T-helper 17 cell (primary cell): Measurements from ENCODE around the gene TARS3. TPM values are rescaled to one million over a fixed set of nuclear protein-coding genes. Genes with fewer than 3 reads are reported as not detected.

Experiments
- ATAC-seq: fragments of 150-1000 bp; cut with Tn5 transposase; 2 replicates; pipeline ENCODE4 v1.10.0; 2021; ENCODE audit warnings: mild to moderate bottlenecking, moderate library complexity
- DNase-seq, 3 donors: peaks; one replicate each; pipeline versions ENCODE4 v3.0.0 to v3.0.0-alpha.2; 2020 to 2021
- H3K9me3 ChIP-seq: one replicate; pipeline ENCODE4 v1.7.0; 2013; ENCODE audit warnings: low read length, mild to moderate bottlenecking; ENCODE audit not compliant: control insufficient read depth, poor library complexity, severe bottlenecking
- H3K27ac Mint-ChIP-seq: one replicate; pipeline ENCODE4 v1.8.0; 2022; ENCODE audit warnings: mild to moderate bottlenecking, moderate library complexity, mixed read lengths
- H3K27me3 Mint-ChIP-seq: one replicate; pipeline ENCODE4 v1.8.0; 2022; ENCODE audit warnings: mixed read lengths
- H3K36me3 Mint-ChIP-seq: one replicate; pipeline ENCODE4 v1.8.0; 2022; ENCODE audit warnings: low read depth, mixed read lengths
- H3K4me1 Mint-ChIP-seq: one replicate; pipeline ENCODE4 v1.8.0; 2022; ENCODE audit warnings: mild to moderate bottlenecking, mixed read lengths
- H3K4me3 Mint-ChIP-seq: one replicate; pipeline ENCODE4 v1.8.0; 2022; ENCODE audit warnings: mild to moderate bottlenecking, moderate library complexity, mixed read lengths
- total RNA-seq, 4 donors: library from RNA in 2 of 4; stranded (reverse) in 2 of 4; gene quantifications; one replicate each; pipeline ENCODE4 v1.2.3 and lab custom pipeline; 2022 to 2026

Gene TARS3
- total RNA-seq, 2 donors from 2014 or later = 13.4 to 17.6 TPM

DNA sequence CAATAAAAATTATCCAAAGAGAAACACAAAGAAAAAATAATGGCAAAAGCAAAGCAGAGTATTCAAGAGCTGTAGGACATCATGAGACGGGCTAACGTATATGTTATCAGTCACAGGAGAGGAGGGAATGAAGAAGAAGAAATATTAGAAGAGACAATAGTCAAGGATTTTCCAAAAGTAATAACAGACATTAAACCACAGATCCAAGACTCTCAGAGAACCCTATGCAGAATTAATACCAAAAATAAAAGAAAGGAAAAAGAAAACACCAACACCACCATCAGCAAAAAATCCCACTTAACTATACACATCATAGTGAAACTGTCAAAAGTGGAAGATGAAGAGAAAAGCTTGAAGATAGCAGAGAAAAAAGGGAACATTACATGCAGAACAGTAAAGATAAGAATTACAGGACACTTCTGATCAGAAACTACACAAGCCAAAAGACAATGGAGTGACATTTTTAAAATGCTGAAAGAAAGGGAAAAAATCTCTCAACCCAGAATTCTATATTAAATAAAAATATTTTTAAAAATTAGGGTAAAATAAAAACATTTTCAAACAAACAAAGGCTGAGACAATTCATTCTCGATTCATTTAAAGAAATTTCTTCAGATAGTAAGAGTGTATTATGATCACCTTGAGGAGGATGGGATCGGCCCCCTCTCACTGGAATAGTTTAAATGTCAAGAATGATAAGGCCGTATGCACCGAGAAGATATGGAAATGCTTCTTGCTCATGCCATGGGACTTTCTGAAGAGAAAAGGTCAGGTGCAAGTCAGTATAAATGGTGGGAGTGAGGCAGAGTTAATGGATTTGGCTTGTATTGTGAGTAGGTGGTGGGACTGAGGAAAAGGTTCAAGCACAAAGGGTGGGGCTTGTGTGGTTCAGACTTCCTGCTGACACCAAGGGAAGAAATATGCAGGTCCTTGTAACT, 100.6 kb downstream of the TARS3 start:
- no peaks in the 10 kb centered on the region for H3K27me3 Mint-ChIP-seq
- DNase-seq (no peak), ATAC-seq (no peak)

GRCh38 chr15:101621961-101622360, 102.3 kb downstream of the TARS3 start:
- Mint-ChIP-seq H3K36me3 (peaks cover 11% of the 10 kb centered on the region), H3K27me3 (no peaks in the 10 kb centered on the region), H3K4me1 (peaks cover 20% of the 10 kb centered on the region), H3K27ac (no peak overlapping the region), H3K4me3 (no peak overlapping the region)
- ATAC-seq (no peak), DNase-seq (no peak)
- no peaks in the 10 kb centered on the region for H3K9me3 ChIP-seq

More for the DNA sequence above, 100.6 kb downstream of the TARS3 start:
- H3K27ac Mint-ChIP-seq = no peak overlapping the region
- H3K4me1 Mint-ChIP-seq = peaks cover 18% of the 10 kb centered on the region
- peaks cover 11% of the 10 kb centered on the region for H3K36me3 Mint-ChIP-seq
- H3K4me3 Mint-ChIP-seq = no peak overlapping the region
- no peaks in the 10 kb centered on the region for H3K9me3 ChIP-seq

DNA sequence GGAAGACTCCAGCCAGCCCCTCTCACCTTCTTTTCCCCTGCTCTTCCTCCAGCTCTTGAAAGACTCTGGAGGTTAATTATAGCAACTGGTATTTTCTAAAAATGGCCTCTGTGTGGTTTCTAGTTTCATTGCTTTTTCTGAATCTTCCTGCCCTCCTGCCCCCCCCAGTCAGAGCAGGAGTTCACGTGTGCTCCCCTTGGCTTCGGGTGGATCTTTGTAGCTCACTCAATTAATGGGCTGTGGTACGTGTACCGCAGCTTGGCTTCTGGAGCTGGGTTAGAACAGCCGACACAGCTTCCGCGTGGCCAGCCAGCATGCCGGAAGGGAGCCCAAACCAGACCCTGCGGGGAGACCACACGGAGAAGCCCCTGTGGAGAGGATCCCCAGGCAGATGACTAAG, 103.6 kb downstream of the TARS3 start:
- H3K27ac Mint-ChIP-seq = no peak overlapping the region
- DNase-seq (no peak), ATAC-seq (no peak)
- peaks cover 28% of the 10 kb centered on the region for H3K4me1 Mint-ChIP-seq
- H3K4me3 Mint-ChIP-seq = no peak overlapping the region
- H3K9me3 ChIP-seq = no peaks in the 10 kb centered on the region
- H3K27me3 Mint-ChIP-seq = no peaks in the 10 kb centered on the region
- peaks cover 7% of the 10 kb centered on the region for H3K36me3 Mint-ChIP-seq

DNA sequence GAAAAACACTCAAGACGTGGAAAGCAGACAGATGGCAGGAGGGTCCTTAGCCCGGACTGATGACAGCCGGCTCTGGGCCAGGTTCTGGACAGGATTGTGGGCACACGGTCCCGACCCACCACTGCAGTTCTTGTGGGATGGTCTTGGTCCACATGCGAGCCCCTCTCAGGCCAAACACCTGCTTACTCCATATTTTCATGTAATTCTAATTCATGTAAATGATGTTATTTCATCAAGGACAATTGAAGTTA, 104.7 kb downstream of the TARS3 start:
- H3K4me1 Mint-ChIP-seq = peaks cover 28% of the 10 kb centered on the region
- no peaks in the 10 kb centered on the region for H3K27me3 Mint-ChIP-seq
- DNase-seq = no peak
- no peak for ATAC-seq
- H3K27ac Mint-ChIP-seq = no peak overlapping the region
- H3K36me3 Mint-ChIP-seq = peaks cover 7% of the 10 kb centered on the region
- H3K4me3 Mint-ChIP-seq = no peak overlapping the region
- H3K9me3 ChIP-seq = no peaks in the 10 kb centered on the region

DNA sequence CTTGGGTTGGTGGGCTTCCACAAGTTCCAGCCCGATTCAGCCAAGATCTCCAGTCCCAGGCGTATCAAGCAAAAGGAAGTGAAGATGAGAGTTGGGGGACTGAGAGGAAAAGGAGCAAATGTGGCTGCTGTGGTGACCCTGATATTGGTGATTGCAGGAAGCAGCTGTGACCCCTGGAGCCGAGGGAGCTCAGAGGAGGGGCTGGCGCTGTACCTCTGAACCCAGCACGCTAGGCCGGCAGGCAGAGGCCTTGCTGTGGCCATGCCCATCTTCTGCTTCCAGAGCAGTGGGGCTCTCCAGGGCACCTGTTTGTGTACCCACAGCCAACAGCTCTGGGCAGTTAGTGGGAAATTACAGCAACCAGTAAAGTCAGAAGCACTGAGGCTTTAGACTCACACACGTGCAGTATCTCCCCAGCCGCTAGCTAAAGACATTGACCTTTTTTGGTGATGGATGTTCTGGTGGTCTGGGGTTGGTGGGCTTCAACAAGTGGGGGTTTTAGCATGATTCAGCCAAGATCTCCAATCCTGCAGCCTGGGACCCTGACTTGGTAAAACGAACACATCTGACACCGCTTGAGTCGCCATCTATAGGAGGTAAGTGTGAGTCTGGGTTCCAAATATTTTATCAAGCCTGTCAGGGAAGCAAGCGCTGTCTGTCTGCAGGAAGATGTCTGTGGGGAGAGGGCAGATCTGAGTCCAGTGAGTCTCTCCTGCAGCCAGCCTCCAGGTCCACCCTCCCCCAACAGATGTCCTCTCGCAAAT, 105.2 kb downstream of the TARS3 start:
- Mint-ChIP-seq H3K4me3 (no peak overlapping the region), H3K36me3 (peaks cover 6% of the 10 kb centered on the region), H3K27ac (no peak overlapping the region), H3K4me1 (peaks cover 27% of the 10 kb centered on the region), H3K27me3 (no peaks in the 10 kb centered on the region)
- ATAC-seq = no peak
- H3K9me3 ChIP-seq = no peaks in the 10 kb centered on the region
- DNase-seq = no peak

DNA sequence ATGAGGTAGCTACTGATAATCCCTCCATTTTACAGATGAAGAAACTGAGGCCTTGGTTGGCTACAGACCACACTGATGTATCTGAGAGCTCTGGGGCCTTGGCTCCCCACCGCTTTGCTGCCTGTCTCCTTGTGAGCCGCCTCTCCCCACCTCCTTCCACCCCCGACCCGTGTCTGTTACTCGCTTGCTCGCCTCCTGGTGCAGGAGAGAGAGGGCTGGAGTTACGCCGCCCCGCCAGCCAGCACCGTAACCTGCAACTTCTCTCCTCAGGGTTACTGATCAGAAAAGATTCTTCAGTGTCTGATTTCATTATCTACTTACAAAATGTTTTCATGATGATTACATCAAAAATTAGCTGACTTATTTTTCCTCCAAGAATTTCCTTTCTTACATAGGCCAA, 106.2 kb downstream of the TARS3 start:
- Mint-ChIP-seq H3K36me3 (peaks cover under 1% of the 10 kb centered on the region), H3K27me3 (no peaks in the 10 kb centered on the region), H3K27ac (peak overlapping the region; percentile 60), H3K4me1 (peaks cover 22% of the 10 kb centered on the region), H3K4me3 (no peak overlapping the region)
- H3K9me3 ChIP-seq = no peaks in the 10 kb centered on the region
- DNase-seq = no peak
- ATAC-seq = no peak

GRCh38 chr15:101617390-101617965, 106.8 kb downstream of the TARS3 start:
- no peak overlapping the region for H3K4me3 Mint-ChIP-seq
- ATAC-seq = no peak
- DNase-seq = no peak
- peaks cover 19% of the 10 kb centered on the region for H3K4me1 Mint-ChIP-seq
- H3K9me3 ChIP-seq = no peaks in the 10 kb centered on the region
- no peaks in the 10 kb centered on the region for H3K36me3 Mint-ChIP-seq
- no peaks in the 10 kb centered on the region for H3K27me3 Mint-ChIP-seq
- no peak overlapping the region for H3K27ac Mint-ChIP-seq

GRCh38 chr15:101615986-101616848, 108.1 kb downstream of the TARS3 start:
- H3K27ac Mint-ChIP-seq = no peak overlapping the region
- H3K4me1 Mint-ChIP-seq = peaks cover 10% of the 10 kb centered on the region
- no peaks in the 10 kb centered on the region for H3K36me3 Mint-ChIP-seq
- no peak overlapping the region for H3K4me3 Mint-ChIP-seq
- no peaks in the 10 kb centered on the region for H3K9me3 ChIP-seq
- H3K27me3 Mint-ChIP-seq = no peaks in the 10 kb centered on the region
- DNase-seq (no peak), ATAC-seq (no peak)

- DNase-seq (no peak), ATAC-seq (no peak)
- H3K27me3 Mint-ChIP-seq = no peaks in the 10 kb centered on the region
- no peak overlapping the region for H3K4me3 Mint-ChIP-seq
- no peak overlapping the region for H3K27ac Mint-ChIP-seq
- no peaks in the 10 kb centered on the region for H3K9me3 ChIP-seq
- no peaks in the 10 kb centered on the region for H3K36me3 Mint-ChIP-seq
- peaks cover 10% of the 10 kb centered on the region for H3K4me1 Mint-ChIP-seq
Observed at GRCh38 chr15:101615414-101615985, 108.8 kb downstream of the TARS3 start.

GRCh38 chr15:101614761-101615160, 109.5 kb downstream of the TARS3 start:
- DNase-seq (no peak), ATAC-seq (no peak)
- Mint-ChIP-seq H3K27me3 (no peaks in the 10 kb centered on the region), H3K4me1 (peaks cover 10% of the 10 kb centered on the region), H3K27ac (no peak overlapping the region), H3K36me3 (no peaks in the 10 kb centered on the region), H3K4me3 (no peak overlapping the region)
- no peaks in the 10 kb centered on the region for H3K9me3 ChIP-seq

DNA sequence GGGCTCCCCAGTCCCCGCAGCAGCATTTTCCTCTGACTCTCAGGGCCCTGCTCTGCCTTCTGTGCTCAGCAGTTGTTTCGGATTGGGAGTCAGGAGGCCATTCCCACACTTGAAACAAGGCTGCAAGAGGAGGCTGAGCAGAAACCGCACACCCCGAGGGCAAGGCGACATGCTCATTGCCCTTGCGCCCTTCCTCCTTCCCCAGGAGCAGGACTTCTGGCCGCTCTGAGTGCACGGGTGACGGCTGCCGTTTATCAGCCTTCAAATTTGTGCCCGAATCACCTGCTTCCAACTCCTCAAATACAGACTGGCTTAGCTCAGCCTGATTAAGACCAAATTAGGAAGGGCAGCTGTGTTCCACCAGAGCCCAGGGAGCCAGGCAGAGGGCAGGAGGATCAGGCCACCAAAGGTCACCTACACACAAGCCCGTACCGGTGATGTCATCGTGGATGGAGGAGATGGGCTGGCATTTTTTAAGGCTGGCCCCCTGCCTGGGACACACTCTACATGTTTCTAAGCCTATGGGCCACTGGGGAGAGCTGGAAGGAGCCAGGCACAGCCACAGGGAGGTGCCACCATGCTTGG, 110.2 kb downstream of the TARS3 start:
- H3K9me3 ChIP-seq = no peaks in the 10 kb centered on the region
- no peaks in the 10 kb centered on the region for H3K36me3 Mint-ChIP-seq
- no peak for DNase-seq
- H3K27ac Mint-ChIP-seq = no peak overlapping the region
- H3K4me3 Mint-ChIP-seq = no peak overlapping the region
- H3K4me1 Mint-ChIP-seq = peaks cover 10% of the 10 kb centered on the region
- no peak for ATAC-seq
- no peaks in the 10 kb centered on the region for H3K27me3 Mint-ChIP-seq

- no peak for ATAC-seq
- no peaks in the 10 kb centered on the region for H3K36me3 Mint-ChIP-seq
- DNase-seq = no peak
- no peaks in the 10 kb centered on the region for H3K9me3 ChIP-seq
- no peak overlapping the region for H3K4me3 Mint-ChIP-seq
- H3K4me1 Mint-ChIP-seq = peaks cover 10% of the 10 kb centered on the region
- no peak overlapping the region for H3K27ac Mint-ChIP-seq
- no peaks in the 10 kb centered on the region for H3K27me3 Mint-ChIP-seq
Observed at GRCh38 chr15:101613130-101614000, 110.9 kb downstream of the TARS3 start.
